OCI-LY7 (cell line): ENCODE measurements around the gene RAB37. TPM values are rescaled to one million over a fixed set of nuclear protein-coding genes. Genes with fewer than 3 reads are reported as not detected.
A peak's percentile ranks its signal among the peaks of the same experiment; 100 is the strongest.

ENCODE experiments used
- BruUV-seq: library from RNA; stranded (reverse); fragments of 400-500 nt; replicated peaks from 2 replicates; lab custom pipeline; 2021; lab: Mats Ljungman, UMichigan
- CTCF ChIA-PET: fragments of 300-600 bp; sonication (Branson Sonifier 250); formaldehyde crosslinking; loops from one replicate; lab custom pipeline; 2022; ENCODE audit warnings: antibody characterized with exemption; ENCODE audit not compliant: unreplicated experiment; lab: Charles Lee
- POLR2A ChIA-PET: fragments of 300-600 bp; sonication (Branson Sonifier 250); formaldehyde crosslinking; loops from one replicate; lab custom pipeline; 2022; ENCODE audit warnings: antibody characterized with exemption; lab: Charles Lee
- DNase-seq: peaks from one replicate; pipeline ENCODE4 v3.0.0-alpha.2; 2015; ENCODE audit warnings: low spot score
- H2AFZ ChIP-seq: fragments of 200-600 bp; sonication (generic), shearing (Covaris generic); 2 replicates; pipeline ENCODE4 v1.6.1; 2014; ENCODE audit warnings: mild to moderate bottlenecking, antibody characterized with exemption, low read length, moderate library complexity
- H3K27ac ChIP-seq: fragments of 200-600 bp; sonication (generic); 2 replicates; pipeline ENCODE4 v1.5.1; 2014; ENCODE audit warnings: mixed run types, low read depth, mild to moderate bottlenecking, moderate library complexity, low read length, inconsistent platforms; ENCODE audit not compliant: poor library complexity, severe bottlenecking
- H3K36me3 ChIP-seq: fragments of 200-600 bp; sonication (generic); 2 replicates; pipeline ENCODE4 v1.6.1; 2014; ENCODE audit warnings: mild to moderate bottlenecking, antibody characterized with exemption, low read length, moderate library complexity, mixed read lengths; ENCODE audit not compliant: insufficient read depth
- H3K4me1 ChIP-seq: fragments of 200-600 bp; sonication (generic); 2 replicates; pipeline ENCODE4 v1.5.1; 2014; ENCODE audit warnings: mild to moderate bottlenecking, low read length; ENCODE audit not compliant: insufficient read depth, poor library complexity, severe bottlenecking
- H3K4me2 ChIP-seq: fragments of 200-600 bp; sonication (generic); 2 replicates; pipeline ENCODE4 v1.6.1; 2014; ENCODE audit warnings: mild to moderate bottlenecking, low read length
- H3K4me3 ChIP-seq: fragments of 200-600 bp; sonication (generic); 2 replicates; pipeline ENCODE4 v1.5.1; 2014; ENCODE audit warnings: mild to moderate bottlenecking, low read depth, low read length; ENCODE audit not compliant: poor library complexity, severe bottlenecking
- H3K79me2 ChIP-seq: fragments of 200-600 bp; sonication (generic); 2 replicates; pipeline ENCODE4 v1.6.1; 2016; ENCODE audit warnings: low read depth, mild to moderate bottlenecking, low read length, moderate library complexity, mixed read lengths; ENCODE audit not compliant: insufficient read depth
- H3K9me2 ChIP-seq: fragments of 200-600 bp; sonication (generic); 2 replicates; pipeline ENCODE4 v1.6.1; 2016; ENCODE audit warnings: mild to moderate bottlenecking, low read length, mixed read lengths; ENCODE audit not compliant: insufficient read depth
- H3K9me3 ChIP-seq: fragments of 200-600 bp; sonication (generic); 2 replicates; pipeline ENCODE4 v1.6.1; 2014; ENCODE audit warnings: mild to moderate bottlenecking, mixed run types, low read length, mixed read lengths
- H4K20me1 ChIP-seq: fragments of 200-600 bp; sonication (generic); 2 replicates; pipeline ENCODE4 v1.6.1; 2014; ENCODE audit warnings: mild to moderate bottlenecking, antibody characterized with exemption, low read length, moderate library complexity, mixed read lengths; ENCODE audit not compliant: insufficient read depth
- CTCF ChIP-seq: fragments of 200-600 bp; sonication (generic); conservative IDR thresholded peaks from 2 replicates; pipeline ENCODE4 v1.5.1; 2014; ENCODE audit warnings: mild to moderate bottlenecking, antibody characterized with exemption, low read length, moderate library complexity, mixed read lengths
- EZH2phosphoT487 ChIP-seq: fragments of 200-600 bp; sonication (generic); IDR thresholded peaks from 2 replicates; pipeline ENCODE4 v1.6.1; 2018; ENCODE audit warnings: low read depth, borderline replicate concordance, mild to moderate bottlenecking, mixed run types, antibody characterized with exemption, low read length, moderate library complexity, mixed read lengths
- intact Hi-C: fragments of 100-400 bp; cut with micrococcal nuclease; formaldehyde crosslinking; loops from one replicate; pipeline ENCODE4 v1.10.0; 2022; ENCODE audit not compliant: unreplicated experiment
- total RNA-seq, 2 experiments: library from RNA; depleted of rRNA in 1 of 2; stranded (reverse); fragments of >200 nt in 1 of 2; shearing (Covaris generic) in 1 of 2; gene quantifications; 2 replicates each; pipeline ENCODE4 v1.2.3, GENCODE V29; 2014 to 2022

Gene RAB37
- total RNA-seq, 2 experiments from 2014 or later, result 6.3 to 12.7 TPM

- intact Hi-C loops, result loop anchor here (1.0 to 2.0 kb wide), 4 partner anchors 14 to 120 kb away; no protein-coding TSS in a partner anchor
- H2AFZ ChIP-seq, result no peak overlapping the region
Observed at GRCh38 chr17:74744714-74745547, 7.9 kb downstream of the RAB37 start.

GRCh38 chr17:74745548-74746177 lies 8.6 kb downstream of the RAB37 start:
- Histone ChIP-seq H2AFZ (no peak overlapping the region), H3K9me2 (no peaks in the 10 kb centered on the region), H3K27ac (no peak overlapping the region), H3K9me3 (no peaks in the 10 kb centered on the region), H3K4me1 (peaks cover 59% of the 10 kb centered on the region), H3K79me2 (peaks cover 14% of the 10 kb centered on the region; the same call in 1 of the 2 replicates), H3K4me3 (no peak overlapping the region), H3K4me2 (no peak overlapping the region), H3K36me3 (no peaks in the 10 kb centered on the region), H4K20me1 (peaks cover 11% of the 10 kb centered on the region; the same call in 1 of the 2 replicates)
- TF ChIP-seq EZH2phosphoT487 (no peak), CTCF (no peak)
- BruUV-seq, result no TSS peak
- DNase-seq, result no peak
- ChIA-PET CTCF (interaction anchor here (1.0 to 2.5 kb wide), 5 partner anchors 11 to 45 kb away, joined by 3 to 11 read pairs (median 10); partner anchors contain the start of gene NAT9), POLR2A (interaction anchor here (0.6 to 2.6 kb wide), 6 partner anchors 10 to 127 kb away, joined by 3 to 13 read pairs (median 4); partner anchors contain the start of genes FDXR and NAT9)
- intact Hi-C loops, result loop anchor here (2.0 kb wide), 1 partner anchor 119 kb away; no protein-coding TSS in a partner anchor

More at GRCh38 chr17:74744714-74745547, 7.9 kb downstream of the RAB37 start:
- no peaks in the 10 kb centered on the region for H3K36me3 ChIP-seq
- POLR2A ChIA-PET, result interaction anchor here (0.7 to 2.6 kb wide), 4 partner anchors 10 to 87 kb away, joined by 3 to 13 read pairs (median 4); partner anchors contain the start of gene NAT9
- CTCF ChIA-PET, result interaction anchor here (0.9 to 2.5 kb wide), 6 partner anchors 11 to 46 kb away, joined by 3 to 11 read pairs (median 10); partner anchors contain the start of gene NAT9
- no peaks in the 10 kb centered on the region for H3K9me2 ChIP-seq
- H3K79me2 ChIP-seq, result peaks cover 9% of the 10 kb centered on the region; the same call in 1 of the 2 replicates
- H4K20me1 ChIP-seq, result peaks cover 6% of the 10 kb centered on the region; the same call in 1 of the 2 replicates
- TF ChIP-seq CTCF, result peak; percentile 100
- TF ChIP-seq EZH2phosphoT487, result no peak
- peak; percentile 81 for DNase-seq
- H3K4me2 ChIP-seq, result no peak overlapping the region
- no peak overlapping the region for H3K4me3 ChIP-seq
- H3K4me1 ChIP-seq, result peaks cover 52% of the 10 kb centered on the region
- no peak overlapping the region for H3K27ac ChIP-seq
- no peaks in the 10 kb centered on the region for H3K9me3 ChIP-seq
- BruUV-seq, result no TSS peak
